Right renal cortex interstitium (tissue), 3 donors: ENCODE data around the gene SNED1. TPM values are rescaled to one million over a fixed set of nuclear protein-coding genes. Genes with fewer than 3 reads are reported as not detected.
"Not testable (repeated sequence)": the region's sequence is repeated elsewhere in the genome, so short reads cannot be mapped to it uniquely, and the experiment has no call there.

ENCODE experiments used
- DNase-seq, 3 donors: peaks; one replicate each; pipeline ENCODE4 v3.0.0-alpha.2; 2013; ENCODE audit warnings: low read depth in 3 of 3, low spot score in 2 of 3
- polyA plus RNA-seq, 3 donors: library from polyadenylated mRNA; unstranded; fragments of 120-200 nt; gene quantifications; one replicate each; pipeline ENCODE4 v1.2.1, GENCODE V29; 2013; ENCODE audit not compliant: insufficient read length in 3 of 3

The SNED1 gene
- polyA plus RNA-seq, 3 donors, result 6.2 to 7.4 (median 6.6) TPM

DNA sequence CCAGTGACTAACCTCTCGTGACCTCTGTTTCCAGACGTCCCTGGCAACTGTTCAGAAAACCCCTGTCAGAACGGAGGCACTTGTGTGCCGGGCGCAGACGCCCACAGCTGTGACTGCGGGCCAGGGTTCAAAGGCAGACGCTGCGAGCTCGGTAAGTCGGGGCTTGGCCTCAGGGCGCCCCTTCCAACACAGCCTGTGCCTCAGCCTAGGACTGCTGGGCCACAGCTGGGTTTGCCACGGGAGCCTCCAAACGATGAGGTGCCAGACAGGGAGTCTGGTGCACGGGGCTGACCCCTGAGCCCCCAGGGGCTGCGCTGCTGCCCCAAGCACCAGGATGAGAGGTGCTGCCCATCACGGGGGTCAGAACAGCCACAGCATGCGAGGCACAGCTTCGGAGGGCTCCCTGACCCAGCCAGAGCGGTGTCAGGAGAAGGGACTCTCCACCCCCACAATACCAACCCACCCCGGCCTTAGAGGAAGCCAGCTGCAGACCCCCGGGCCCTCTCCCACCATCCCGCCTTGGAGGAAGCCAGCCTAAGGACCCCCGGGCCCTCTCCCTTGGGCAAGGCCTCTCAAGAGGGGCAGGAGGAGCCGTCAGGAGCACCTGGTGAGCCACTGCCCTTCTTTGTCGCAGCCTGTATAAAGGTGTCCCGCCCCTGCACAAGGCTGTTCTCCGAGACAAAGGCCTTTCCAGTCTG, 83.4 kb downstream of the SNED1 start:
- no peak for DNase-seq

DNA sequence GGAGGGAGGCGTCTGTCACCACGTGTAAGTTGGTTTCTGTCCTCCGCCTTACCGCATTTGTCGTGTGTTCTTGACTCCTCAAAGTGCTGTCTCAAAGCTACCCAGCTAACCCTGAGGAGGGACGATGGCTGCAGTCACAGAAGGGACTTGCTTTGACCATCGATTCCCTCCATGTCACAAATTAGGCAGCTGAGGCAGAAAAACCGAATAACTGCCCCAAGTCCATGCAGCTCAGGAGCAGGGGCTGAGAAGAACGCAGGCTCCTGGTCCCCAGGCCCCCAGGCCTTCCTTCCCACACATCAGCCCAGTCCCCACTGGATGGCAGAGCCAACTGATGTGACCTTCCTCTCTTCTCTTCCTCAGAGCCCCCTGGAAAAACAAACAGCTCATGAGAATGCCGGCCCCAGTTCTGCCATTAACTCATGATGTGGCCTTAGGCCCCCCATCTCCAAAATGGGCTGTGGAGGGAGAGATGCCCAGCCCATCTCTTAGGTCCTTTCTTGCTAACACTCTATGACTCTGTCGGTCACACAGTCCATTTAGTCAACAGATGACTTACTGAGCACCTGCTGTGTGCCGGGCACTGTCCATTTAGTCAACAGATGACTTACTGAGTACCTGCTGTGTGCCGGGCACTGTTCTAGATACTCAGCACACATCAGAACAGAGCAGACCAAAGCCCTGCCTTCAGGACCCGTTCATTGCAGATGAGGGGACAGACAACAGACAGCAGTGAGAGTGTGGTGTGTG, 84.1 kb downstream of the SNED1 start:
- DNase-seq, result no peak

DNA sequence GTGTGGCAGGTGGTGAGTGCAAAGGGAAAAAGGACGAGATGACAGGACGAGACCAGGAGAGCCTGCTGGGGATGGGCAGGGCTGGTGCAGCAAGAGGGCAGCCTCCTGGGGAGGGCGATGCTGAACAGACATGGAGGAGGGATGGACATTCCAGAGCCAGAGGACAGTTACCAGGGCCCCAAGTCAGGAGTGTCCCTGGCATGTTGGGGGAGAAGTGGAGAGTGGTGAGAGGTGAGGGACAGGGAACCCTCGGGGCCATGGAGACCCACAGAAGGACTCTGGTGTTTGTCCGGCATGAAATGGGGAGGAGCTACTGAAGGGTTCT, 84.6 kb downstream of the SNED1 start:
- DNase-seq, result no peak

DNA sequence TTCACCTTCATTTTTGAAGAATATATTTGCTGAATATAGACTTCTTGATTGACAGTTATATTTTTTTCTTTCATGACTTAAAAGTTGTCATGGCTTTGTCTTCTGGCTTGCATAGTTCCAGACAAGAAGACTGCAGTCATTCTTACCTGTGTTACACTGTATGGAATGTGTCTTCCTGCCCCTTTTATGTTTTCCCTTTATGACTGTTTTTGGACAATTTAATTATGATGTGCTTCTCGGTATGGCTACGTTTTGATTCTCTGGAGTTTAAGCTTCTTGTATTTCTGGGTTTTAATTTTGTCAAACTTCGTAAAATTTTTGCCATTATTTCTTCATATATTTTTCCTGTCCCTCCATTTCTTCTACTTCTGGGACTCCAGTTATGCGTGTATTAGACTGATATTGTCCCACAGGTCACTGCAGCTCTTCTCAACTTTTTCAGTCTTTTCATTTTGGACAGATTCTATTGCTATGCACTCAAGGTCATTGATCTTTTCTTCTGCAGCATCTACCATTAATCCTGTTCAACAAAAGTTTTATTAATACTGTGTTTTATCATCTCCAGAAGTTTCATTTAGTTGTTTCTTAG, 86.5 kb downstream of the SNED1 start:
- DNase-seq, result no peak

DNA sequence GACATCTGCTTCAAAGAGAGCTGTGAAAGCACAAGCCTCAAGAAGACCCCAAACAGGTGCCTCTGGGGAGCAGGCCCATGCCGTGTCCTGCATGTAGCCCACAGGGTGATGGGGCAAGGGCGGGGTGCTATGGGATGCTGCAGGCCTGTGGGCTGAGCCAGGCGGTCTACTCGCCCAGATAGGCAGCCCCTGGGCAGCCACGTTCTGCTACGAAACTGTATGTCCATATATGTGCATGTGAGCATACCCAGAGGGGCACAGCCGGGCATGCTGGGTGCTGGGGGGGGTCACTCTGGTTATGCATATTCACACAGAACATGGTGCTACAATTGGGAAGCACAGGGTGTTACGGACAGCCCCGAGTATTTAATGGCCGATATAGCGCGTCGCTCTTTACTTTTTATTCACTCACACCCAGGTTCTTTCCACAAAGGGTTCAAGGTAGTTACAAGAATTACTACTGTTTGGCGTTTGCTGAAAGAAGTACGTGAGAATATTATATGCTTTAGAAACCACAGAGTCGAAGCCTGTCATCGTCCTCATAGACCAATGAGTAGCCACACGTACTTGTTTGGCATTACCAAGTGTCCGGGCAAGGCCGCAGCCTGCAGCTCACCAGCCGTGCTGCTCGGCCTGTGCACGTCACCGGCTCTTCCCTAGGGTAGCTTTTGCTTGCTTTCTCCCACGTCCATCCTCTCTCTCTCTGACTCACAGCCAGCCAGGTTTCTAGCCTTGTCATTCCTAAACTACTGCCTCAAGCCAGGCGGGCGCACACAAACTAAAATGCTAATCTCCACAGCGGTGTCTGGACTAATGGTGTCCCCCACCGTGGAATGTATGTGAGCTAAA, 89.2 kb downstream of the SNED1 start:
- no peak for DNase-seq

DNA sequence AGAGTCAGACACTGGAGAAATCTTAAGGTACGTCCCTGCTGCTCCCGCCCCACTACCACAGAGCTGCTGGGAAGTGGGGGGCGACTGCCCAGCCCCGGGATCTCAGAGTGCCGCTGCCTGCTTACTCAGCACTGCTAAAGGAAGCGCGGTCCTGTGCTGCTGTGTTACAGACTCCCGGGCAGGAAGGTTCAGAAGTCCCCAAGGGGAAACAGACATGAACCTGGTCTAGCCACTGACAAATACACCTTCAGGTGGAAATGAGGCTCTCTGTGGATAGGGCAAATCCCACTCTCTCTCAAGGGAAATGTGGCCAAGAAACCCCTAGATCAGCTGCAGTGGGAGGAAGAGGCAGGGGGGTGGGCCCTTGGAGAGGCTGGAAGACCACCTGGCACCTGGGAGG, 90.0 kb downstream of the SNED1 start:
- DNase-seq, result no peak

DNA sequence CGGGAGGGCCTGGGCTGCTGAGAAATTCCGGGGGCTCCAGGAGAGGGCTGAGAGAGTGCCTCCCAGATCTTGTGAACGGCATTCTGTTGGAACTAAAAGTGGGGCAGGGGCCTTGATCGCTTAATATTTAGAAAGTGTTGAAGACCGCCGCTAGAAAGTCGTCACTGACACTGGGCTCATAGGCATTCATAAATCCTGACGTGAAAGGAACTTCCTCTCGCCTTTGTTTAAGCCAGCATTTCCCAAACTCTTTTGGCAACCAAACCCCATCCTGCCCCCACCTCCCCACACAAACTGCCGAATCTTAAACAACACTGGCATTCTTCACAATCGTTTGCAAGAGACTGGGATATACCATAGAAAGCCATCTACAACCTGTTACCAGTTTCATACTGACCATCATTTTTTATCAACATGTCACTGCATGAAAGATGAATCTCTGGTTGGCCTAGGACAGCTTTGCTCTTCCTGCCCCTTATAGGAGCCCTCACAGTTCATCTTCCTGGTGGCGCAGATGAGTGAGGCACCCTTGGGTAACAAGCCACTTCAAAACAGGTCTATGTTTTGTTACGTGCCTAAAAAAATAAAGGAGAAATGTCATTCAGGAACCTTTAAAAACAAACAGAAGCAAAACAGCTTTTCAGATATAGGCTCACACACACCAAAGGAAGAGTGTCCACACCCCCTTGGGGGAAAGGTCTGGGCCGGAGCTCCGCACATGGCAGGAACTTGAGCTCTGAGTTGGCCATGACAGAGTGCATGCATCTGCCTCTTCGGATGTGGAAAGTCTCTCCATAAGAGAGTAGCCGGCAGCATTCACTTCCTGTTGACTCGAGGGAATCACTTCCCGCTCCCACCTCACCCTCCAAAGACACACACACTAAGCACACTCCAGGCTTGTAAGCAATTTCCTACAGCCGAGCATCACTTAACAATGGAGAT, 90.6 kb downstream of the SNED1 start:
- DNase-seq, result no peak

DNA sequence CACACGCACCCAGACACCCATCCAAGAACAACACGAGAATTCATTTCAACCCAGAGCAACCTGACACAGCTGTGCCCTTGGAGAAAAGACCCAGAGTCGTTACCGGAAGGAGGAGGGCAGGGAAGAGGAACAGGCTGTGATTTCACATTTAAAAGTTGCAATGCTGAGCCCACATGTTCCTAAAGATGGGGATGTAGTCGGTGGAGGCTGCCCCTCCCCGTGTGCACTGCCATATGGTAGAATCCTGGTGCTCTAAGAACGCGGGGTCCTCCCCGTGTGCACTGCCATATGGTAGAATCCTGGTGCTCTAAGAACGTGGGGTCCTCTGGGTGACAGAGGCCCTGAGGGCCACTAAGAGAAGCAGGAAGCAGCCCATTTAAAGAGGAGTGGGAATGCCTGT, 92.8 kb downstream of the SNED1 start:
- DNase-seq, result no peak

DNA sequence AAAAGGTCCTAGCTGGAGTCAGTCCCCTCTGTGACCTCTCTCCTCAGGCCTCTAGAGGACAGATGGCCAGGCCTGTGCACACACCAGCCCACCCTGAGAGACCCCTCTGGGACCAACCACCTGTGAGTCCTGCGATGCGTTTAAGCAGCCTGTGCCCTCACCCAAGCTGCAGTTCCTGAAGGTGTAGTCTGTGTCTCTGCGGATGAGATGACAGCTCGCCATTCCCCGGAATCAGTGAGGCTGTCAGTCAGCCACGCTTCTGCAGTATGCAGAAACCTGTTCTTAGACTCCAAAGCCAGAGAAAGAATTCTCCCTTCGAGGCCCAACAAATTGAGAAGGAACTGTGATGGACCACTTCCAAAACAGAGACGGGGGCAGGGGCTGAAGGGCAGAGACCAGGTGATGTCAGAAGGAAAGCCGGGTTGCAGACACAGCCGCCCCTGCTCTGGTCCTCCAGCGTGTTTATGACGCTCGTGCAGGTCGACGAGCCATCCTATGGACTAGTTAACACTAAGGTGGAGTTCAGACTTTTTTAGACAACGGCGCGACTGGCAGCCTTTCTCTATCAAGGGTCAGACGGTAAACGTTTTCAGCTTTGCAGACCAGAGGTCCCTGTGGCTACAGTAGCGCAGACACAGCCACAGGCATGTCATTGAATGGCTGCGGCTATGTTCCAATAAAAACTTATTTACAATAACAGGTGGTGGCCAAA, 93.5 kb downstream of the SNED1 start:
- no peak for DNase-seq

DNA sequence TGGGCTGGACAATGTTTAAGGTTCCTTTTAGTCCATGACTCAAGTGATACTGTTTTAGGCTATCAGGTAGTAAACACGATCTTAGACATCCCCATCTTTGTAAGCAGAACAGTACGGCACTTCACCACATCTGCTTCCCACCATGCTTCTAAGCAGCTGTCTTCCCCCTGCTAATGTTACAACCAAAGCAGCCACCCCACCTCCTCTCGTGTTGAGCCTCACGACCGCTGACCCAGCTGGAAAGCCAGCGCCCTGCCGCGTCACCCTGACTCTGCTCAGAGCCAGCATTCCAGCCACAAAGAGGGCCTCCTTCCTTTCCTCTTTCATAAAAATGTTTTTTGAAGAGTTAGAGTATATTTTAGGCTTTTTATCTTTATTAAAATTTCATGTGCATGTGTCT, 94.3 kb downstream of the SNED1 start:
- no peak for DNase-seq

DNA sequence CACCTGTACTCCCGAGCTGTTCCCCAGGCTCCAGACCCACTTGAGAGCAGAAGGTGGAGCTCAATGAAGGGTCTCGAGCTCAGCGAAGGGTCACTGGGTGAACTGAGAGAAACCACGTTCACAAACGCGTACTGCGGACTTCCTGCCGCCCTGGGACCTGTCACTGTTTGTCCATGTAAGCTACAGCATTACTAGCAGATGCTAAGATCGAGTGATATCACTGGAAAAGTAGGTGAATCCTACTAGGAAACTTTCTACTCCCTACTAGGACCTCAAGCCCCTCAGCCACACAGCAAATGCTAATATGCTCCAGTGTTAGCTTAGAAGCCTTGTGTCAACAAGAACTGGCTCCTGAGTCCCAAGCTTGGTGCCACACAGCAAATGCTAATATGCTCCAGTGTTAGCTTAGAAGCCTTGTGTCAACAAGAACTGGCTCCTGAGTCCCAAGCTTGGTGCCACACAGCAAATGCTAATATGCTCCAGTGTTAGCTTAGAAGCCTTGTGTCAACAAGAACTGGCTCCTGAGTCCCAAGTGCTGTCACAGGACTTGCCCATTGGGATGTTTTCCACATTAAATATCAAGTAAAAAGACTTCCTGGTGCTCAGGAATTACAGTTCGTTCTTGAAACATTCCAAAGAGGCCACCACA, 94.8 kb downstream of the SNED1 start:
- DNase-seq, result not testable (repeated sequence)

DNA sequence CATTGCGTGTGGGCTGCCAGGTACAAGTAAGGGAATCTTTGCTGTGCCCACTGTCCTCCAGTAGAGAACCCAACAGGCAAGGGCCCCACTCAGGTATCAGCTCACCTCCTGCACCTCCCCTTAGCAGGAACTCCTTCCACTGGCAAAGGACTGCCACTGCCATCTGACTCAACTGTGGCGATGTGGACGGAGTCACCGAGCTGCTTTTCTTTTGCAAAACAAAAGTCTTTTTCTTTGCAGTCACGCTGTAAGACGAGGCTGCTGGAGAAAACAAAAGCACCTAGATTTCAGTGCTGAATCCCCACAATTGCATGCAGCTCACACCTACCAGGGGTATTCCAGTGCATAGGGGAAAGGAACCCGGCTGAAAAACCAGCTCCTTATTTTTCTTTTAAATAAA, 95.8 kb downstream of the SNED1 start:
- no peak for DNase-seq

DNA sequence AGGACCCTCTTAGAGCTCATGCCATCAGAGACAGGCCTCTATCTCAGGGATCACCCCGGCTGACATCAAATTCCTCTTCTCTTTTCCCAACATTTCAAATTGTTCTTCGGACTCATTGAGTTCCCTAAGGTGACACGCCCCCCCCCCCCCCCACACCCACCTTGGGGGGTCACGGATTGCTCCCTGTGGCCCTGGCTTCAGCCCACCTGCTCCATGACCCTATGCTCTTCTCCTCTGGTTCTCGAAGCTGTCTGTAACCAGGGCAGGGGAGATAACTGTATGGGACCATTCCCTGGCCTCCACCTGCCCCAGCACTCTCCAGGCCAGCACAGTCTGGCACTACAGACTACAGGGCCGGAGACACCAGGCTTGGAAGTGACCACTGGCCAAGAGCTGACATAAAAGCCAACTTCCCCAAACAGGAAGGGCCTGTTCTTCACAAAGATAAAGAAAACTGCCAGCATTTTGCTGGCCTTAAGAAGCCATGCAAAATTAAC, 96.6 kb downstream of the SNED1 start:
- DNase-seq, result no peak

DNA sequence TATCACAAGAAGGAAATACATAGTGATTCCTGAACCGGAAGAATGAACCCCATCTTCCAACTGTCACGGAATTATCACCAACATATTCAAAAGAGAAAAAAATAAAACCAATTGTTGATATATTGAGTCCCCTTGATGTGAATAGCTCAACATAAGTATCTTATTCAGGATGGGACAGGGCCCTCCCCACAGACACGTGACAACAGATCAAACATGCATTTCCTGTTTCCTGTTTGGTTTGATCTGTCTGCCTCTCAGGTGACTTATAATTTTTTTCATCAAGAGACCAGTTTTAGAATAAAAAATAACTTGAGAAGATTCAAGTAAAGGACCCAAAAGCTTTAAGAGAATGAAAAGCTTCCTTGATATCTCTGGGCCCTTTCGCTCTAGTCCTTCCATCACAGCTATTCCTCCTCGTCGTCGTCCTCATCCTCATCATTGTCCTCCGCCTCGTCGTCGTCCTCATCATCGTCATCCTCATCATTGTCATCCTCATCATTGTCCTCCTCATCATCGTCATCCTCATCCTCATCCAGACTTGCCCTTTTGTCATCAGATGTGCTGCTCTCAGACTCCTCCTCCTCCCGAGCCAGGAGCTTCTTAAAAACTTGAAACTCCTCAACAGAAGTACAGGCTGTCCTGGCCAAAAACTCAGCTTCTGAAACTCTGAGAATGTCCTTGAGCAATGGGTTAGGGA, 97.3 kb downstream of the SNED1 start:
- DNase-seq, result no peak

DNA sequence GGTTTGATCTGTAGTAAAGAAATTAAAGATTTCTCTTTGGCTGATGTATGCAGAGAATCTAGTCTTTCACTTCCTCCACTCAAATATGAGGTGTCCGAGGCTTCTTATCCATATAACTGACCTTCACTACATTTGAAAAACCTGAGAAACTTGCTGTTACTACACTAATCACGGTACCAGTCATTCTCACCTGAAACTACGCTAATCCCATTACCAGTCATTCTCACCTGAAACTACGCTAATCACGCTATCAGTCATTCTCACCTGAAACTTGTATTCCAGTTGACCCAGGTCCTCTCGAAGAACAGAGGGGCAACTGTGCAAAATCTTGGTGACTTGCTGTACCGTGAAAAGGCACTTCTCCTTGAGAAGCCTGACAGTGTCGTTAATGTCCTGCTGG, 98.6 kb downstream of the SNED1 start:
- no peak for DNase-seq

DNA sequence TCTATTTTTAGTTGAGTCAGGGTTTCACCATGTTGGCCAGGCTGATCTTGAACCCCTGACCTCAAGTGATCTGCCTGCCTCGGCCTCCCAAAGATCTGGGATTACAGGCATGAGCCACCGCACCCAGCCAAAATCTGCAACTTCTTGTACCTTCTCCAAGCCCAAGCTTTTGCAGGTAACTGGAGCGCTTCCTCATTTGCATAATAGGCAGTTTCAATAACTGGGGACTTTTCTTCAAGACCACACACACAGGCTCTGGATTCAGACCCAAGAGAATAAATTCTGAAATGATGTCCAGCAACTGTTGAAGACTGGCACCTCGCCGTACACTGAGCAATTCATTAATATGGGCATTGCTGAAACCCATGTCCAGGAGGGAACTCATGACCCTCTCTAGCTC, 100.8 kb downstream of the SNED1 start:
- DNase-seq, result no peak

DNA sequence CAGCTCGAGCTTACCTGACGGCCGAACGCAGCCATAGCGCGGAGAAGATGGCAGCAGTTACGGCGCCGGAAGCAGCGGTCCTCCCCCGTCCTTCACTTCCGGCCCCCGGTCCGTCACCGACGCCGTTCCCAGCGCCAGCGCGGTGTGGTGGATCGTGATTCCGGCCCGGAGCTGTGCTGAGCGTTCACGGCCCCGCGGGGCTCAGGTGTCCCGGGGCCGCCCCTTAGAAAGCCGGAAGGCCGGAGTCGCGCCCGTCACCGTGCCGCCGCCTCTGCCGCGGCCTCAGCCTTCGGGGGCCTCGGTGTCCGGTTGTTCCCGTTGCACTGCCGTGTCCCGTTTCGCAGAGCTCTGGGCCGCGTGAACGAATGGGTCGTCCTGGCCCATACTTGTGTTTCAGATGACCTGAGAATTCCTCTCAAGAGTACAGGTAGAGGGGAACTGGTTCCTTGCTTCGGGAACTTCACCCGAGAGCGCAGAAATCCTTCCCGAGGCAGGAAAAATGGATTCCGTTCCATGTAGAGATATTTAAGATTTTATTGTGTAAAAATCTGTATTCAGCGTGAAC, 103.9 kb downstream of the SNED1 start, which contains the start of gene MTERF4:
Gene MTERF4 (minus strand): TSS at position 49 of the 565 bp plus-strand sequence. CDS start 14 bp downstream, at position 35.
- DNase-seq, result peak; percentile 63 to 78 (median 69)

DNA sequence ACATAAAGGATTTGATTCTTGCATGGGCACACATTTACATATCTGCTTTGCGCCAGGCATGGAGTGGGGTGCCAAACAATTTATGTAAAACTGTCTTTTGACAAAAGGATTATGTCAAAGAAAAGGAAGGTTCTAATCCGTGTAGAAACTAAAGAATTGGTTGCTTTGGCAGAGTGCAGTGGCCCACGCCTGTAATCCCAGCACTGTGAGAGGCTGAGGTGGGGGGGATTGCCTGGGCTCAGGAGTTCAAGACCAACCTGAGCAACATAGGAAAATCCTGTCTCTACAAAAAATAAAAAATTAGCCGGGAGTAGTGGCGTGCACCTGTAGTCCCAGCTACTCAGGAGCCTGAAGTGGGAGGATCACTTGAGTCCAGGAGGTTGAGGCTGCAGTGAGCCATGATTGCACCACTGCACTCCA, 104.8 kb downstream of the SNED1 start:
- no peak for DNase-seq
